A673 (cell line): ENCODE measurements around the gene BCAS4.

Source experiments
- CTCF ChIP-seq: fragments of 300-800, 200-600 bp; sonication (generic); conservative IDR thresholded peaks from 2 replicates; pipeline ENCODE4 v1.5.1; 2017; ENCODE audit warnings: low read depth, mild to moderate bottlenecking, antibody characterized with exemption, low read length, moderate library complexity, mixed read lengths
- EZH2 ChIP-seq: fragments of 200-600 bp; sonication (generic); IDR thresholded peaks from 2 replicates; pipeline ENCODE4 v1.6.1; 2017; ENCODE audit warnings: borderline replicate concordance, low read depth, mild to moderate bottlenecking, mixed read lengths, antibody characterized with exemption, low read length; ENCODE audit not compliant: poor library complexity, severe bottlenecking

- no peak for TF ChIP-seq CTCF
- TF ChIP-seq EZH2 = no peak
Measured at GRCh38 chr20:50774515-50774914, 20.3 kb upstream of the BCAS4 start.
